WTC11 (cell line): ENCODE data around the gene TMPRSS11B. TPM values are rescaled to one million over a fixed set of nuclear protein-coding genes. Genes with fewer than 3 reads are reported as not detected.

Experiments
- ATAC-seq: fragments of 200-7000 bp; cut with Tn5 transposase; 2 replicates; pipeline ENCODE4 v1.10.0; 2021; ENCODE audit warnings: mild to moderate bottlenecking, moderate library complexity
- CTCF ChIA-PET: fragments of 300-600 bp; sonication (Branson Sonifier 250); formaldehyde crosslinking; loops from one replicate; lab custom pipeline; 2021; ENCODE audit warnings: antibody characterized with exemption; lab: Charles Lee
- POLR2A ChIA-PET: fragments of 350-600 bp; sonication (Branson Sonifier 250); formaldehyde crosslinking; loops from one replicate; lab custom pipeline; 2021; ENCODE audit warnings: antibody characterized with exemption; lab: Charles Lee
- DNase-seq: peaks from one replicate; pipeline ENCODE4 v3.0.0; 2021; ENCODE audit warnings: low spot score
- H3K27ac Mint-ChIP-seq: 2 replicates; pipeline ENCODE4 v1.8.0; 2021; ENCODE audit warnings: mixed read lengths
- H3K27me3 Mint-ChIP-seq: 2 replicates; pipeline ENCODE4 v1.8.0; 2021; ENCODE audit warnings: low read depth, mild to moderate bottlenecking, moderate library complexity, mixed read lengths
- H3K36me3 Mint-ChIP-seq: 2 replicates; pipeline ENCODE4 v1.8.0; 2021; ENCODE audit warnings: mixed read lengths
- H3K4me1 Mint-ChIP-seq: 2 replicates; pipeline ENCODE4 v1.8.0; 2022; ENCODE audit warnings: mixed read lengths
- H3K4me3 Mint-ChIP-seq: 2 replicates; pipeline ENCODE4 v1.8.0; 2021; ENCODE audit warnings: mild to moderate bottlenecking, moderate library complexity, mixed read lengths
- H3K9me3 Mint-ChIP-seq: 2 replicates; pipeline ENCODE4 v1.8.0; 2021; ENCODE audit warnings: mixed read lengths
- ATF6 ChIP-seq: sonication (generic); formaldehyde crosslinking; IDR thresholded peaks from 2 replicates; pipeline ENCODE4 v1.8.1; 2023; ENCODE audit warnings: mild to moderate bottlenecking, missing genetic modification reagents
- E2F5 ChIP-seq: sonication (generic); formaldehyde crosslinking; IDR thresholded peaks from 2 replicates; pipeline ENCODE4 v1.8.1; 2022; ENCODE audit warnings: mild to moderate bottlenecking, moderate library complexity, missing genetic modification reagents
- EMX1 ChIP-seq: fragments of 250-450 bp; sonication (Bioruptor Pico); IDR thresholded peaks from 2 replicates; pipeline ENCODE4 v1.8.0; 2021; ENCODE audit warnings: mild to moderate bottlenecking
- FOXP1 ChIP-seq: sonication (generic); formaldehyde crosslinking; IDR thresholded peaks from 2 replicates; pipeline ENCODE4 v1.8.0; 2022; ENCODE audit warnings: missing genetic modification reagents, mild to moderate bottlenecking, moderate library complexity, borderline replicate concordance
- GRHL2 ChIP-seq: fragments of 250-450 bp; sonication (Bioruptor Pico); IDR thresholded peaks from 2 replicates; pipeline ENCODE4 v1.8.0; 2022; ENCODE audit warnings: mild to moderate bottlenecking, moderate library complexity; ENCODE audit not compliant: insufficient replicate concordance, severe bottlenecking
- HMGA2 ChIP-seq: fragments of 250-450 bp; sonication (Bioruptor Pico); IDR thresholded peaks from 2 replicates; pipeline ENCODE4 v1.4.0; 2021; ENCODE audit warnings: mild to moderate bottlenecking, moderate library complexity
- JUN ChIP-seq: sonication (generic); formaldehyde crosslinking; IDR thresholded peaks from 2 replicates; pipeline ENCODE4 v1.8.0; 2023; ENCODE audit warnings: mild to moderate bottlenecking, missing genetic modification reagents
- MYBL2 ChIP-seq: sonication (generic); formaldehyde crosslinking; IDR thresholded peaks from 2 replicates; pipeline ENCODE4 v1.8.1; 2023; ENCODE audit warnings: mild to moderate bottlenecking, moderate library complexity, missing genetic modification reagents
- PREB ChIP-seq: sonication (generic); formaldehyde crosslinking; IDR thresholded peaks from 2 replicates; pipeline ENCODE4 v1.8.1; 2022; ENCODE audit warnings: mild to moderate bottlenecking, missing genetic modification reagents, moderate library complexity, borderline replicate concordance
- SMAD4 ChIP-seq: sonication (generic); formaldehyde crosslinking; IDR thresholded peaks from 2 replicates; pipeline ENCODE4 v1.8.0; 2022; ENCODE audit warnings: mild to moderate bottlenecking, missing genetic modification reagents
- SOX15 ChIP-seq: fragments of 250-450 bp; sonication (Bioruptor Pico); IDR thresholded peaks from 2 replicates; pipeline ENCODE4 v1.9.0; 2021; ENCODE audit warnings: mild to moderate bottlenecking
- TCF7 ChIP-seq: sonication (generic); formaldehyde crosslinking; IDR thresholded peaks from 2 replicates; pipeline ENCODE4 v1.8.0; 2022; ENCODE audit warnings: mild to moderate bottlenecking, low read depth, missing genetic modification reagents, moderate library complexity
- TEAD4 ChIP-seq: sonication (generic); formaldehyde crosslinking; IDR thresholded peaks from 2 replicates; pipeline ENCODE4 v1.8.0; 2022; ENCODE audit warnings: mild to moderate bottlenecking, missing genetic modification reagents
- ZBTB21 ChIP-seq: sonication (generic); formaldehyde crosslinking; IDR thresholded peaks from 2 replicates; pipeline ENCODE4 v1.8.1; 2023; ENCODE audit warnings: mild to moderate bottlenecking, missing genetic modification reagents, borderline replicate concordance
- total RNA-seq: library from RNA; stranded (reverse); gene quantifications from 3 replicates; pipeline ENCODE4 v1.2.3, GENCODE V29; 2021
- TF ChIP-seq, protein P1 (sequence below): fragments of 250-450 bp; sonication (Bioruptor Pico); IDR thresholded peaks from 2 replicates; pipeline ENCODE4 v1.9.0; 2021; ENCODE audit warnings: mild to moderate bottlenecking
- TF ChIP-seq, protein P2 (sequence below): sonication (generic); formaldehyde crosslinking; IDR thresholded peaks from 2 replicates; pipeline ENCODE4 v1.8.0; 2023; ENCODE audit warnings: mild to moderate bottlenecking, missing genetic modification reagents
- TF ChIP-seq, protein P3 (sequence below): sonication (generic); formaldehyde crosslinking; IDR thresholded peaks from 2 replicates; pipeline ENCODE4 v1.8.1; 2022; ENCODE audit warnings: low read depth, mild to moderate bottlenecking, moderate library complexity, missing genetic modification reagents, borderline replicate concordance
- TF ChIP-seq, protein P4 (sequence below): fragments of 250-450 bp; sonication (Bioruptor Pico); conservative IDR thresholded peaks from 2 replicates; pipeline ENCODE4 v1.9.0; 2021; ENCODE audit warnings: mild to moderate bottlenecking
- TF ChIP-seq, protein P5 (sequence below): sonication (generic); formaldehyde crosslinking; IDR thresholded peaks from 2 replicates; pipeline ENCODE4 v1.8.0; 2023; ENCODE audit warnings: missing genetic modification reagents, mild to moderate bottlenecking, borderline replicate concordance

Gene TMPRSS11B
- total RNA-seq, 1 experiment from 2014 or later = not detected

GRCh38 chr4:68259191-68259590 lies 13.7 kb upstream of the TMPRSS11B start:
- peaks cover 10% of the 10 kb centered on the region for H3K36me3 Mint-ChIP-seq
- peaks cover 8% of the 10 kb centered on the region for H3K4me1 Mint-ChIP-seq
- H3K27ac Mint-ChIP-seq = no peak overlapping the region
- TF ChIP-seq HMGA2 (CRISPR knock-in tag) = no peak
- TF ChIP-seq TEAD4 (CRISPR knock-in tag) = no peak
- no peak for TF ChIP-seq SMAD4 (CRISPR knock-in tag)
- no peak for TF ChIP-seq ZBTB21 (CRISPR knock-in tag)
- TF ChIP-seq, protein P1, sequence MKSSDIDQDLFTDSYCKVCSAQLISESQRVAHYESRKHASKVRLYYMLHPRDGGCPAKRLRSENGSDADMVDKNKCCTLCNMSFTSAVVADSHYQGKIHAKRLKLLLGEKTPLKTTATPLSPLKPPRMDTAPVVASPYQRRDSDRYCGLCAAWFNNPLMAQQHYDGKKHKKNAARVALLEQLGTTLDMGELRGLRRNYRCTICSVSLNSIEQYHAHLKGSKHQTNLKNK (CRISPR knock-in tag) = no peak
- TF ChIP-seq, protein P2, sequence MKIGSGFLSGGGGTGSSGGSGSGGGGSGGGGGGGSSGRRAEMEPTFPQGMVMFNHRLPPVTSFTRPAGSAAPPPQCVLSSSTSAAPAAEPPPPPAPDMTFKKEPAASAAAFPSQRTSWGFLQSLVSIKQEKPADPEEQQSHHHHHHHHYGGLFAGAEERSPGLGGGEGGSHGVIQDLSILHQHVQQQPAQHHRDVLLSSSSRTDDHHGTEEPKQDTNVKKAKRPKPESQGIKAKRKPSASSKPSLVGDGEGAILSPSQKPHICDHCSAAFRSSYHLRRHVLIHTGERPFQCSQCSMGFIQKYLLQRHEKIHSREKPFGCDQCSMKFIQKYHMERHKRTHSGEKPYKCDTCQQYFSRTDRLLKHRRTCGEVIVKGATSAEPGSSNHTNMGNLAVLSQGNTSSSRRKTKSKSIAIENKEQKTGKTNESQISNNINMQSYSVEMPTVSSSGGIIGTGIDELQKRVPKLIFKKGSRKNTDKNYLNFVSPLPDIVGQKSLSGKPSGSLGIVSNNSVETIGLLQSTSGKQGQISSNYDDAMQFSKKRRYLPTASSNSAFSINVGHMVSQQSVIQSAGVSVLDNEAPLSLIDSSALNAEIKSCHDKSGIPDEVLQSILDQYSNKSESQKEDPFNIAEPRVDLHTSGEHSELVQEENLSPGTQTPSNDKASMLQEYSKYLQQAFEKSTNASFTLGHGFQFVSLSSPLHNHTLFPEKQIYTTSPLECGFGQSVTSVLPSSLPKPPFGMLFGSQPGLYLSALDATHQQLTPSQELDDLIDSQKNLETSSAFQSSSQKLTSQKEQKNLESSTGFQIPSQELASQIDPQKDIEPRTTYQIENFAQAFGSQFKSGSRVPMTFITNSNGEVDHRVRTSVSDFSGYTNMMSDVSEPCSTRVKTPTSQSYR (CRISPR knock-in tag) = no peak
- no peak for TF ChIP-seq FOXP1 (CRISPR knock-in tag)
- no peak for TF ChIP-seq E2F5 (CRISPR knock-in tag)
- TF ChIP-seq GRHL2 (CRISPR knock-in tag) = no peak
- TF ChIP-seq, protein P3, sequence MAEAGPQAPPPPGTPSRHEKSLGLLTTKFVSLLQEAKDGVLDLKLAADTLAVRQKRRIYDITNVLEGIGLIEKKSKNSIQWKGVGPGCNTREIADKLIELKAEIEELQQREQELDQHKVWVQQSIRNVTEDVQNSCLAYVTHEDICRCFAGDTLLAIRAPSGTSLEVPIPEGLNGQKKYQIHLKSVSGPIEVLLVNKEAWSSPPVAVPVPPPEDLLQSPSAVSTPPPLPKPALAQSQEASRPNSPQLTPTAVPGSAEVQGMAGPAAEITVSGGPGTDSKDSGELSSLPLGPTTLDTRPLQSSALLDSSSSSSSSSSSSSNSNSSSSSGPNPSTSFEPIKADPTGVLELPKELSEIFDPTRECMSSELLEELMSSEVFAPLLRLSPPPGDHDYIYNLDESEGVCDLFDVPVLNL (CRISPR knock-in tag) = no peak
- TF ChIP-seq PREB (CRISPR knock-in tag) = no peak
- TF ChIP-seq, protein P4, sequence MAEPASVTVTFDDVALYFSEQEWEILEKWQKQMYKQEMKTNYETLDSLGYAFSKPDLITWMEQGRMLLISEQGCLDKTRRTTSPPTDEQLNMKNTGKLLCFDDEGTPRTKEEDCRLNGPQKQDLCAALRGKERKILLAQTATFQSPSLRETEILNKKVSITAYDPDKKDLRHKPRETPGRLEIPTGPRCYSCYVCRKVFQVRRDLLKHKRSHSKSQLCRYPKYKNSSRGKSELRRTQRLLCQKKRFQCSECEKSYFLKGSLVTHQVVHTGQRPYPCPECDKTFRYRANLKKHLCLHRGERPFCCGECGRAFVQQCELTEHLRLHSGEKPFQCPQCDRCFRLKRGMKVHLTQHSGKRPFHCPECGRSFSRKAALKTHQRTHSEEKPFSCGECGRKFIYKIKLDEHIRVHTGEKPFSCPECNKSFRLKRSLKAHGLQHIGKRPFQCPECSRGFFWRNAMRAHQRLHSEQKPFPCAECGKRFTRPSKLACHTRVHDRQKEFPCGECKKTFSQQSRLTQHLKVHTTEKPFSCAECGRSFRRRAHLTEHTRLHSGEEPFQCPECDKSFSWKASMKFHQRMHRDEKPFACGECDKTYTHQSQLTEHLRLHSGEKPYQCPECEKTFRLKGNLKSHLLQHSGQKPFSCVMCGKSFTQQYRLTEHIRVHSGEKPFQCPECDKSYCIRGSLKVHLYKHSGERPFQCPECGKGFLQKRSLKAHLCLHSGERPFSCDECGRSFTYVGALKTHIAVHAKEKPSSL (CRISPR knock-in tag) = no peak
- no peak for TF ChIP-seq EMX1
- TF ChIP-seq SOX15 (CRISPR knock-in tag) = no peak
- no peak for TF ChIP-seq ATF6 (CRISPR knock-in tag)
- TF ChIP-seq JUN (CRISPR knock-in tag) = no peak
- no peak for TF ChIP-seq TCF7 (CRISPR knock-in tag)
- TF ChIP-seq, protein P5, sequence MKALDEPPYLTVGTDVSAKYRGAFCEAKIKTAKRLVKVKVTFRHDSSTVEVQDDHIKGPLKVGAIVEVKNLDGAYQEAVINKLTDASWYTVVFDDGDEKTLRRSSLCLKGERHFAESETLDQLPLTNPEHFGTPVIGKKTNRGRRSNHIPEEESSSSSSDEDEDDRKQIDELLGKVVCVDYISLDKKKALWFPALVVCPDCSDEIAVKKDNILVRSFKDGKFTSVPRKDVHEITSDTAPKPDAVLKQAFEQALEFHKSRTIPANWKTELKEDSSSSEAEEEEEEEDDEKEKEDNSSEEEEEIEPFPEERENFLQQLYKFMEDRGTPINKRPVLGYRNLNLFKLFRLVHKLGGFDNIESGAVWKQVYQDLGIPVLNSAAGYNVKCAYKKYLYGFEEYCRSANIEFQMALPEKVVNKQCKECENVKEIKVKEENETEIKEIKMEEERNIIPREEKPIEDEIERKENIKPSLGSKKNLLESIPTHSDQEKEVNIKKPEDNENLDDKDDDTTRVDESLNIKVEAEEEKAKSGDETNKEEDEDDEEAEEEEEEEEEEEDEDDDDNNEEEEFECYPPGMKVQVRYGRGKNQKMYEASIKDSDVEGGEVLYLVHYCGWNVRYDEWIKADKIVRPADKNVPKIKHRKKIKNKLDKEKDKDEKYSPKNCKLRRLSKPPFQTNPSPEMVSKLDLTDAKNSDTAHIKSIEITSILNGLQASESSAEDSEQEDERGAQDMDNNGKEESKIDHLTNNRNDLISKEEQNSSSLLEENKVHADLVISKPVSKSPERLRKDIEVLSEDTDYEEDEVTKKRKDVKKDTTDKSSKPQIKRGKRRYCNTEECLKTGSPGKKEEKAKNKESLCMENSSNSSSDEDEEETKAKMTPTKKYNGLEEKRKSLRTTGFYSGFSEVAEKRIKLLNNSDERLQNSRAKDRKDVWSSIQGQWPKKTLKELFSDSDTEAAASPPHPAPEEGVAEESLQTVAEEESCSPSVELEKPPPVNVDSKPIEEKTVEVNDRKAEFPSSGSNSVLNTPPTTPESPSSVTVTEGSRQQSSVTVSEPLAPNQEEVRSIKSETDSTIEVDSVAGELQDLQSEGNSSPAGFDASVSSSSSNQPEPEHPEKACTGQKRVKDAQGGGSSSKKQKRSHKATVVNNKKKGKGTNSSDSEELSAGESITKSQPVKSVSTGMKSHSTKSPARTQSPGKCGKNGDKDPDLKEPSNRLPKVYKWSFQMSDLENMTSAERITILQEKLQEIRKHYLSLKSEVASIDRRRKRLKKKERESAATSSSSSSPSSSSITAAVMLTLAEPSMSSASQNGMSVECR (CRISPR knock-in tag) = no peak
- no peak for TF ChIP-seq MYBL2 (CRISPR knock-in tag)
- no peak overlapping the region for H3K4me3 Mint-ChIP-seq
- H3K27me3 Mint-ChIP-seq = no peaks in the 10 kb centered on the region; the same call in 1 of the 2 replicates
- POLR2A ChIA-PET = no interaction called here
- no peak for ATAC-seq
- CTCF ChIA-PET = interaction anchor here (1.2 kb wide), 1 partner anchor 13 kb away, joined by 6 read pairs; no protein-coding TSS in a partner anchor
- DNase-seq = no peak
- H3K9me3 Mint-ChIP-seq = peaks cover 23% of the 10 kb centered on the region
